HG02870 (cell line): Measurements from ENCODE around the gene TRIM15.
"Not testable (repeated sequence)": the region's sequence is repeated elsewhere in the genome, so short reads cannot be mapped to it uniquely, and the experiment has no call there.

Experiments
- ATAC-seq: cut with Tn5 transposase; IDR thresholded peaks from one replicate; pipeline ENCODE4 v1.9.1; 2021; ENCODE audit warnings: mild to moderate bottlenecking, moderate library complexity; ENCODE audit not compliant: unreplicated experiment

The TRIM15 gene

GRCh38 chr6:30160785-30161531 lies 2.4 kb upstream of the TRIM15 start, which contains the start of gene TRIM10:
Gene TRIM10 (minus strand): TSS chr6:30161211. CDS start chr6:30160858, 353 bp downstream.
- ATAC-seq: no peak

- no peak for ATAC-seq
Observed at GRCh38 chr6:30162265-30163089, 869 bp upstream of the TRIM15 start.

- no peak for ATAC-seq
Observed at GRCh38 chr6:30163918-30164654, 740 bp downstream of the TRIM15 start.

GRCh38 chr6:30164714-30165113 lies 1.4 kb downstream of the TRIM15 start:
- no peak for ATAC-seq

GRCh38 chr6:30165238-30165637 lies 1.9 kb downstream of the TRIM15 start:
- ATAC-seq: not testable (repeated sequence)

- no peak for ATAC-seq
Observed at GRCh38 chr6:30167101-30167500, 3.8 kb downstream of the TRIM15 start.

GRCh38 chr6:30168741-30169140 lies 5.4 kb downstream of the TRIM15 start:
- ATAC-seq: no peak

- ATAC-seq: no peak
Observed at GRCh38 chr6:30169658-30170614, 6.6 kb downstream of the TRIM15 start.

GRCh38 chr6:30171677-30172471 lies 8.5 kb downstream of the TRIM15 start:
- ATAC-seq: no peak

GRCh38 chr6:30172681-30173080 lies 9.3 kb downstream of the TRIM15 start:
- no peak for ATAC-seq

- no peak for ATAC-seq
Observed at GRCh38 chr6:30175765-30176164, 12.4 kb downstream of the TRIM15 start.

GRCh38 chr6:30178837-30179236 lies 15.5 kb downstream of the TRIM15 start:
- no peak for ATAC-seq

- no peak for ATAC-seq
Observed at GRCh38 chr6:30180145-30180544, 16.8 kb downstream of the TRIM15 start.

- no peak for ATAC-seq
Observed at GRCh38 chr6:30184417-30185031, 21.2 kb downstream of the TRIM15 start.

GRCh38 chr6:30185846-30186484 lies 22.6 kb downstream of the TRIM15 start:
- ATAC-seq: no peak

- no peak for ATAC-seq
Observed at GRCh38 chr6:30188541-30188940, 25.2 kb downstream of the TRIM15 start.

GRCh38 chr6:30192076-30192475 lies 28.7 kb downstream of the TRIM15 start:
- no peak for ATAC-seq
